ENCODE results near the gene LRRC3C.

The LRRC3C gene

GRCh38 chr17:39916918-39917317 lies 10.6 kb upstream of the LRRC3C start:
- Histone ChIP-seq H3K27me3 (ENCODE audit: insufficient read depth, low read length) (no peaks in the 10 kb centered on the region), H3K4me1 (ENCODE audit: insufficient read depth, low read length) (no peaks in the 10 kb centered on the region), H2AFZ (ENCODE audit: low read depth, low read length) (no peak overlapping the region), H3K36me3 (ENCODE audit: insufficient read depth, low read length) (peaks cover 6% of the 10 kb centered on the region), H3K9me3 (ENCODE audit: low read length) (peaks cover 5% of the 10 kb centered on the region), H3K4me3 (ENCODE audit: low read length) (no peak overlapping the region)

GRCh38 chr17:39919087-39919683 lies 8.3 kb upstream of the LRRC3C start:
- peaks cover 5% of the 10 kb centered on the region for H3K9me3 ChIP-seq (ENCODE audit: low read length)
- peaks cover 21% of the 10 kb centered on the region for H3K36me3 ChIP-seq (ENCODE audit: insufficient read depth, low read length)
- H3K27me3 ChIP-seq (ENCODE audit: insufficient read depth, low read length) = no peaks in the 10 kb centered on the region
- H2AFZ ChIP-seq (ENCODE audit: low read depth, low read length) = no peak overlapping the region
- no peak overlapping the region for H3K4me3 ChIP-seq (ENCODE audit: low read length)
- no peaks in the 10 kb centered on the region for H3K4me1 ChIP-seq (ENCODE audit: insufficient read depth, low read length)

DNA sequence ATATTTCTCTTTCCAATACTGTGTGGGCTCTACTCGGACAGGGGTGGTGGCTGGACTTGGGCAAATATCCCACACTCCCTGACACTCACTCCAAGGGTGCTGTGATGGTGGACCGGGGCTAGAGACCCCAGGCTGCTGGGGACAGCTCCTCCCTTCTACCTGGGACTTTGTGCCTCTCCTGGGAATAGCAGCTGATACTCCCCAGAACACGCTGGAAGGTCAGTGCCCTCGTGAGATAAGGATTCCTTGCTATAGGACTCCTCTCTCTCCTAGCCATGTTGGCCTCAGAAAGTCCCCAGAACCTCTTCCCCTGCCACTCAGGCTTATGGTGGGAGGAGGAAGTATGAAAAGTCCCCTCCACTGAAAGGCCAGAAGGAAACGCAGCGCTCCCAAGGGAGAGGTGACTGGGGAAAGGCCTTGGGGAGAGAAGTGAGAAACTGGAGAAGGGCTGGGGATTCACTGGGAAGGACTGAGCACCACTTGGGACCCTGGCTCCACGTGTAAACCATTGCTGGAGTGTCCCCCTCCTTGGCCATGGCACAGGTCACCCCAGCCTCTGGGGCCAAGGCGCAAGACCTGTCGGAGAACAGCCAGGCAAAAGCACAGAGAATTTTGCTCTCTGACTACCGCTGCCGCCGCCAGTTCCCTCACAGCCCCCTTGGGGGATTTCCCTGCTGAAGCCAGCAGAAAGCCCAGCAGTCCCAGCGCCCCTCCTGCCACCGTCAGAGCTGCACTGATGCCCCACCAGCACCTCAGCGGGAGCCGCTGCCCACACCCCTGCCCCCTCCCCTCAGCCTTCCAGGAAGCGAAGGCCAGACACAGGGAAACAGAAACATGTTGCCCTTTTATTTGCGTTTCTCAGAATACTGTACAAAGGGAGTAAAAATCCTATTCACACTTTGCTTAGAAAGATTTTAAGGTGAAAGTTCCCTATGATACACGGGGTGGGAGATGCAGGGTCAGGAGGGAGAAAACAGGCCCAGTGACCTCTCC lies 7.0 kb upstream of the LRRC3C start:
- Histone ChIP-seq H2AFZ (ENCODE audit: low read depth, low read length) (no peak overlapping the region), H3K27me3 (ENCODE audit: insufficient read depth, low read length) (no peaks in the 10 kb centered on the region), H3K4me1 (ENCODE audit: insufficient read depth, low read length) (peaks cover 2% of the 10 kb centered on the region), H3K36me3 (ENCODE audit: insufficient read depth, low read length) (peaks cover 21% of the 10 kb centered on the region), H3K4me3 (ENCODE audit: low read length) (no peak overlapping the region), H3K9me3 (ENCODE audit: low read length) (peaks cover 5% of the 10 kb centered on the region)

- Histone ChIP-seq H3K4me3 (ENCODE audit: low read length) (no peak overlapping the region), H3K9me3 (ENCODE audit: low read length) (peaks cover 5% of the 10 kb centered on the region), H3K4me1 (ENCODE audit: insufficient read depth, low read length) (peaks cover 10% of the 10 kb centered on the region), H3K36me3 (ENCODE audit: insufficient read depth, low read length) (peaks cover 21% of the 10 kb centered on the region), H2AFZ (ENCODE audit: low read depth, low read length) (no peak overlapping the region), H3K27me3 (ENCODE audit: insufficient read depth, low read length) (no peaks in the 10 kb centered on the region)
Observed at GRCh38 chr17:39921323-39921722, 6.2 kb upstream of the LRRC3C start.

DNA sequence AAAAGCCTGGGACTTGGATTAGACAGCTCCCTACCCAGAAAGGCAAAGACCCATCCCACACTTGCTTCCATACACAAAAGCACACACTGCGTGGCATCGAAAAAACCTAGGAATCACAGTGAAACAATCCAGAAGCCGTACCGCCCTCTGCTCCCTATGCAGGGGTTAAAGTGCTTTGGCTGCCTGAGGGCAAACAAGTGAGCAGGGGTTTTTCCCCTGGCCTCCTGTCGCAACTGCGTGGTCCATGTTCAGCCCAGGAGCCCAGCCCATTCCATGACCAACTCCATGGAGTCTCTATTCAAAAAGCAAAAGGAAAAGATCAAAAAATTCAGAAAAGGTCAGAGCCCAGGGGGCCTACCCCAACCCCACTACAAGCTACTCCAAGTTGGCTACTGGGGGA lies 5.5 kb upstream of the LRRC3C start:
- Histone ChIP-seq H2AFZ (ENCODE audit: low read depth, low read length) (no peak overlapping the region), H3K4me1 (ENCODE audit: insufficient read depth, low read length) (peaks cover 15% of the 10 kb centered on the region), H3K4me3 (ENCODE audit: low read length) (no peak overlapping the region), H3K36me3 (ENCODE audit: insufficient read depth, low read length) (peaks cover 21% of the 10 kb centered on the region), H3K9me3 (ENCODE audit: low read length) (no peaks in the 10 kb centered on the region), H3K27me3 (ENCODE audit: insufficient read depth, low read length) (no peaks in the 10 kb centered on the region)

GRCh38 chr17:39923230-39923629 lies 4.3 kb upstream of the LRRC3C start:
- Histone ChIP-seq H3K9me3 (ENCODE audit: low read length) (no peaks in the 10 kb centered on the region), H3K27me3 (ENCODE audit: insufficient read depth, low read length) (no peaks in the 10 kb centered on the region), H3K4me3 (ENCODE audit: low read length) (no peak overlapping the region), H3K36me3 (ENCODE audit: insufficient read depth, low read length) (peaks cover 21% of the 10 kb centered on the region), H3K4me1 (ENCODE audit: insufficient read depth, low read length) (peaks cover 18% of the 10 kb centered on the region), H2AFZ (ENCODE audit: low read depth, low read length) (no peak overlapping the region)

DNA sequence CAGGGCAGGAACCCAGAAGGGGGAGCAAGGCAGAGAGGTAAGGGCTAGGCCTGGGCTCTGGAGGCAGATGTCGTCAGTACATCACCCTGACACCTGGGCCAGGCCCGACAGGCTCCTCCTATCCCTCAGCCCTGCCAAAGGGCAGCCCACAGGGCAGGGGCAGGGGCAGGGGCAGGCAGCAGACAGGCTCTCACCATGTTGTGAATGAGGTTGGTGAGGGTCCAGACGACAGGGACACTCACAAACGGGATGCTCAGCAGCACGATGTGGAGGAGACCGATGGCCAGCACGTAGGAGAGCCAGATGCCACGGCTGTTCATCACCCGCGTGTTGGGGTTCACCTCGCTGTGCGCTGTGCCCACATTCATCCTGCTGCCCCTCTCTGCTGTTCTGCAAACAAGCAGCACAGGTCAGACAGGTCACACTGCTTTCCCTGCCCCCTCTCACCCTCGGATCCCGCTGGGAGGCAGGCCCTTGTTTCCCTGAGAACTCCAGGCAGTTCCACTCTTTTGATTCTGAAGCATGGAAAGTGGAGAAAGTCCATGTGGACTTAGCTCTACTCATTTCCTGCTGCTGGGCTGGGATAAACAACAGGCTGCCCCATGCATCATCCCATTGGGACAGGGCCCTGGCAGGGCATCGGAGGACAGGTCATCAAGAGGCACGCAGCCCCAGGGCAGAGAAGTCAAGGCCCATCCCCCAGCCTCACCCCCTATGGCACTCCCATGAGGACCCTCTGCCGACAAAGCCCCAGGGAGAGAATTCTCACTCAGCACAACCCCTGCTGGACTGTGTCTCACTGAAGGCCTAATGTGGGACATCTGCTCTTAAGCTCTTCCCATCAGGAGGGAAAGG lies 3.5 kb upstream of the LRRC3C start:
- no peak overlapping the region for H3K4me3 ChIP-seq (ENCODE audit: low read length)
- no peaks in the 10 kb centered on the region for H3K9me3 ChIP-seq (ENCODE audit: low read length)
- peaks cover 22% of the 10 kb centered on the region for H3K4me1 ChIP-seq (ENCODE audit: insufficient read depth, low read length)
- H2AFZ ChIP-seq (ENCODE audit: low read depth, low read length) = no peak overlapping the region
- H3K27me3 ChIP-seq (ENCODE audit: insufficient read depth, low read length) = no peaks in the 10 kb centered on the region
- H3K36me3 ChIP-seq (ENCODE audit: insufficient read depth, low read length) = peaks cover 21% of the 10 kb centered on the region

- H3K27me3 ChIP-seq (ENCODE audit: insufficient read depth, low read length) = no peaks in the 10 kb centered on the region
- H3K4me3 ChIP-seq (ENCODE audit: low read length) = no peak overlapping the region
- H3K9me3 ChIP-seq (ENCODE audit: low read length) = no peaks in the 10 kb centered on the region
- no peak overlapping the region for H2AFZ ChIP-seq (ENCODE audit: low read depth, low read length)
- H3K36me3 ChIP-seq (ENCODE audit: insufficient read depth, low read length) = peaks cover 21% of the 10 kb centered on the region
- H3K4me1 ChIP-seq (ENCODE audit: insufficient read depth, low read length) = peaks cover 22% of the 10 kb centered on the region
Observed at GRCh38 chr17:39924691-39925055, 2.9 kb upstream of the LRRC3C start.

DNA sequence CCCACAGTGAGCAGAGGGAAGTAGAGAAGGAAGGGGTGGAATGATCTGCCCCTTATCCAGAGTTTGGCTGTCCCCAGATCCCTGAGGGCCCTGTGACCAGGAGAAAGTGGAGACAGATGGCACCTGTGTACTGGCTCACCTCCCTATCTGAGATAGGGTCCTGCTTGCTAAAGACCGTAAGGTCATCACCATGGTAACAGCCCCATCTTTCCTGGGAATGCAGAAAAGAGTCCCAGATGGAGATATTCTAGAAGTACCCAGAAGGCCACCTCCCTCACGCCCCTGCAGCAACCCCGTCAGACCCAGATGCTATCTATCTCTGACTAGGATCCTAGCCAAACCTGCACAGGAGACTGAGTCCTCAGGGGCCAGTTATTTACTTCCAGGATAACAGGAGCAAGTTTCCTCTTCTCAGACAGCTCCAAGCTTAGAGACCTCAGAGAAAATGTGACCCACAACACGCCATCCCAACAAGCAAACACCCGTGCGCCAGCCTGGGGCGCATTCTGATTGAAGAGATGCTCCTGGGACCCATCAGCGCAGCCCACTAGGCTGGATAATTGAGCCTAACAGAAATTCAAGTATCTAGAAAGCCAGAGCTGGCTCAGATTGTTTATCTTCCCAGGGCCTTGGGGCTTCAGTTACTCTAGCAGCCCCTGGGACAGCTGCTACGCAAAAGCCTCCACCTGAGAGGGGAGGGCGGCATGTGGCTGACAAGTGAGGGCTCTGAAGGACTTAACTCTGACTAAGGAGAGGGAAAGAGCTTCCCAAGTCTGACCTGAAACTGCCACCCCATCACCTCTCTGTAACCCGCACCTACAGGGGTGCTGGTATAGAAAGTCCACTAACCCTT lies 2.0 kb upstream of the LRRC3C start:
- no peaks in the 10 kb centered on the region for H3K27me3 ChIP-seq (ENCODE audit: insufficient read depth, low read length)
- H3K36me3 ChIP-seq (ENCODE audit: insufficient read depth, low read length) = peaks cover 21% of the 10 kb centered on the region
- H3K9me3 ChIP-seq (ENCODE audit: low read length) = no peaks in the 10 kb centered on the region
- H3K4me3 ChIP-seq (ENCODE audit: low read length) = peak overlapping the region; percentile 78
- no peak overlapping the region for H2AFZ ChIP-seq (ENCODE audit: low read depth, low read length)
- H3K4me1 ChIP-seq (ENCODE audit: insufficient read depth, low read length) = peaks cover 22% of the 10 kb centered on the region

- Histone ChIP-seq H3K27me3 (ENCODE audit: insufficient read depth, low read length) (no peaks in the 10 kb centered on the region), H3K4me3 (ENCODE audit: low read length) (peak overlapping the region; percentile 78), H2AFZ (ENCODE audit: low read depth, low read length) (no peak overlapping the region), H3K9me3 (ENCODE audit: low read length) (no peaks in the 10 kb centered on the region), H3K36me3 (ENCODE audit: insufficient read depth, low read length) (peaks cover 21% of the 10 kb centered on the region), H3K4me1 (ENCODE audit: insufficient read depth, low read length) (peaks cover 22% of the 10 kb centered on the region)
Observed at GRCh38 chr17:39926135-39926587, 1.4 kb upstream of the LRRC3C start.

DNA sequence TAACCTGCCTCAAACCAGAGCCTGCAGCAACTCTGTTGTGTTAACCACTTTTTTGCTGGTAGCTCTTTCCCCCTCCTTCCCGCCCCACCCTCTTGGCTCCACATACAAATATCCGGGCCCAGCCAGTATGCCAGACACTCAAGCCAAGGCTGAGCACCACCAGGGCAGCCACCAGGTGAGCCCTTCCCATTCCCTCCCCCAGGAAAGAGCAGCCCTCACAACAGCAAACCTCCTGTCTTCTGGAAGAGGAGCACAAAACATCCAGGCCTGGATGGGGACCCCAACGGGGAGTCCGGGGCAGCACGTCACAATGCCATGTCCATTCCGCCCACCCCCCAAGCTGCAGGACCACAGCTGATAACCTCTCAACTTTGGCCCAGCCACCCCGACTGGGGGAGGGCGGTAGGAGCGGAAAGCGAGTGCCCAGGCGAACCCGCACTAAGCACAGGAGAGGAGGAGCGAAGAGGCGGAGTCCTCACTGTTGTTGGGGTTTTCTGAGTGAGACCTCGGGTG lies 888 bp upstream of the LRRC3C start:
- H3K9me3 ChIP-seq (ENCODE audit: low read length) = no peaks in the 10 kb centered on the region
- H3K36me3 ChIP-seq (ENCODE audit: insufficient read depth, low read length) = peaks cover 17% of the 10 kb centered on the region
- H3K27me3 ChIP-seq (ENCODE audit: insufficient read depth, low read length) = no peaks in the 10 kb centered on the region
- peak overlapping the region; percentile 87 for H2AFZ ChIP-seq (ENCODE audit: low read depth, low read length)
- peaks cover 22% of the 10 kb centered on the region for H3K4me1 ChIP-seq (ENCODE audit: insufficient read depth, low read length)
- H3K4me3 ChIP-seq (ENCODE audit: low read length) = peak overlapping the region; percentile 78
